Middle frontal gyrus (tissue), 1 donor: ENCODE measurements around the gene NT5DC2.
"Not testable (repeated sequence)": the region's sequence is repeated elsewhere in the genome, so short reads cannot be mapped to it uniquely, and the experiment has no call there.

ENCODE experiments used
- DNase-seq: peaks from one replicate; pipeline ENCODE4 v3.0.0-alpha.2; 2015; ENCODE audit warnings: low spot score; ENCODE audit errors: extremely low spot score

Gene NT5DC2

DNA sequence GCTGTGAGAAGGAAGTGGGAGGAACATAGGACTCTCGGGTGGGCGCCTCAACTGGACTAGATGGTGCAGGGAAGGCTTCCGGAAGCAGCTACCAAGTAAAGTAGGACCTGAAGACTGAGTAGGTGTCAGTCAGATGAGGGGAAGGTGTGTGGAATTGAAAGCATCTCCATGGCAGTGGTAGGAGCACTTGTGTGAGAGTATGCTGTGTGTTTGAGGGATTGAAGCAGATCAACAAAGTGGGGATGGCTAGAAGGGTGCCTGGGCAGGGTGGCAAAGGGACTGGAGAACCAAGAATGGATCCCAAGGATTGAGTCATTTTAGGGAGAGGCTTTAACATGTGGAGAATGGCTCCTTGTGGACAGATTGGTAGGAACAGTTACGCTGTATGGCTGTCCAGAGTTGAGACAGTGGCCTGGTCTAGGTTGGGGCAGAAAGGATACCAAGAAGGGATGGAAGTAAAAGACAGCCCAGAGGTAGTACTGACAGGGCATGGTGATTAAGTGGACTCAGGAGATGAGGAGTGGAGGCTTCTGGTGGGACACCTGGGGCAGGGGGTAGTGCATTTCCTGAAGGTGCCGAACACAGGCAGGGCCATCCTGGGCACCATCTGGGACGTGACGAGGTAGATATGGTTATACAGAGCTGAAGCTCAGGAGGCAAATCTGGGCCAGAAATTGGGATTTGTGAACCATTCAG lies 4.2 kb upstream of the NT5DC2 start:
- no peak for DNase-seq

- no peak for DNase-seq
These were observed 3.5 kb upstream of the NT5DC2 start for GRCh38 chr3:52537165-52537620.

GRCh38 chr3:52536369-52537164 lies 2.9 kb upstream of the NT5DC2 start, which contains the start of gene UQCC5:
UQCC5 (plus strand) TSS chr3:52536605; CDS start chr3:52536756, 151 bp downstream.
- peak; percentile 96 for DNase-seq

DNA sequence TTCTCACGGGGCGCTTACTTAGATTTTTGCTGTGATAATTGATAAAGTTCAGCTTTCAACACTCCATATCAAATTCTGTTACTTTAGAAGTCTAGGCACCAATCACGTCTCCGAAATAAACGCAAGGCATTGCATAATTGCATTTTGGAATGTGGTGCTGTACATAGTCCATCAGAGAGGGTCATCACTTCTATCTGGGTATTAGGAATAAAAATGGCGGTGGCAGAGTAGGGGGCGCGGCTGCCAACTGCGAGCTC lies 2.4 kb upstream of the NT5DC2 start:
- DNase-seq: no peak

DNA sequence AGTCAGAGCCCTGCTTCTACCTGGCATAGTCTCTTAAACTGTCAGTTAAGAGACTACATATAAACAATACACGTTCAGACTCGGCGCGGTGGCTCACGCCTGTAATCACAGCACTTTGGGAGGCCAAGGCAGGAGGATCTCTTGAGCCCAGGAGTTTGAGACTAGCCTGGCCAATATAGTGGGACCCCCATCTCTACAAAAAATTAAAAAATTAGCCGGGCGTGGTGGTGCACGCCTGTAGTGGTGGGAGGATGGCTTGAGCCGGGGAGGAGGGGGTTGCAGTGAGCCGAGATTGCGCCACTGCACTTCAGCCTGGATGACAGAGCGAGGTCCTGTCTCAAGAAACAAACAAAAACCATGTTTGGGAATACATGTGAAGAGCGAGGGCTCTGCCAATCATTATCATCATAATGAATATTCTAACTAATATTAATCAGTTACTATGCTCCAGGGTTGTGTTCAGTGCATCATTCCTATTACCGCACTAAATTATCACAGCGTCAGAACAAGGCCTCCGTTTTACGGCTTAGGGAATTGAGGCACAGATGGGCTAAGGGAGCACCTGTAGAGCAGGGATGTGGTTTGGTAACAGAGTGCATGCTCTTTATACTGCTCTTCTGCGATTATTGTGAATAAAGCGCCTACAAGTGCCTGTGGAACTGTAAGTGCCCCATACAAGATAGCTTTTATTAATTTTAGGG lies 1.9 kb upstream of the NT5DC2 start:
- no peak for DNase-seq

DNA sequence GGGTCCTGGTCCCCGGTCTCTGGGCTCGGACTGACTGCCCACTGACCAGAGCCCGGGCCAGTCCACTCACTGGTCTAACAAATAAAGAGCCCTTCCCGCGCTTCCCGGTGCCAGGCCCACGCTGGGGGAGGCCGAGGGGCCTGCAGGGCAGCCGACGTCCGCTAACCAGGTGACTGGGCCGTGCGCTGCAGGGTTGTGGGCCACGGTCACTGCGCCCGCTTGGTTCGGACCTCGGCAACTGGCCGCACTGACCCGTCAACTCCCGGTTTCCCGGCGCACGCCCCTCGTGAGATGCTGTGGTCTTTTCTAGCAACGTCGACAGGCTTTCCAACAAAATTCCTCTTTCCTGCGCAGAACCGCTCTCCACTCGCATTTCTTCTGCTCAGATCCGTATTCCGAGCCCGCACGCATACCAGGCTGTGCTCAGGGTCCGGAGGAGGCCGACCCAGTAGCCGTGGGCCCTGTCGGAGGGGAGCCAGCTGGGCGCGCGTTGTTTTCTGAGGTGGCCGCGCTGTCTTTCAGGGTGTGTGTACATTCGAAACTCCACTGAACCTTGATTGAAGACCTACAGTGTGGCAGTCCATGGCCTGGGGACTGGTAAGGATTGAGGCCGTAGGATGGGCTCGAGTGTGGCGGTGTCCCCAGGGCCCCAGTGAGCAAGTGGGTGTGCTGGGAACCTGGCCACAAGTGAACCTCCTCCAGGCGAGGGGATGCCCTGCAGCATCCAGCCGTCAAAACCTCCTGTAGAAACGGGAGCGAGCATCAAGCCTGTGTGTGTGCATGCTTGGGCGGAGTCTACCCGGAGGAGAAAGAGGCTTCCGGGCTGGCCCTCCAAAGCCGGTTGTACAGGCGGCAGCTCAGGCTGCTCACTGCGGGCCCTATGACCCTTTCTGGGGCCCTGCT lies 875 bp upstream of the NT5DC2 start:
- DNase-seq: no peak

DNA sequence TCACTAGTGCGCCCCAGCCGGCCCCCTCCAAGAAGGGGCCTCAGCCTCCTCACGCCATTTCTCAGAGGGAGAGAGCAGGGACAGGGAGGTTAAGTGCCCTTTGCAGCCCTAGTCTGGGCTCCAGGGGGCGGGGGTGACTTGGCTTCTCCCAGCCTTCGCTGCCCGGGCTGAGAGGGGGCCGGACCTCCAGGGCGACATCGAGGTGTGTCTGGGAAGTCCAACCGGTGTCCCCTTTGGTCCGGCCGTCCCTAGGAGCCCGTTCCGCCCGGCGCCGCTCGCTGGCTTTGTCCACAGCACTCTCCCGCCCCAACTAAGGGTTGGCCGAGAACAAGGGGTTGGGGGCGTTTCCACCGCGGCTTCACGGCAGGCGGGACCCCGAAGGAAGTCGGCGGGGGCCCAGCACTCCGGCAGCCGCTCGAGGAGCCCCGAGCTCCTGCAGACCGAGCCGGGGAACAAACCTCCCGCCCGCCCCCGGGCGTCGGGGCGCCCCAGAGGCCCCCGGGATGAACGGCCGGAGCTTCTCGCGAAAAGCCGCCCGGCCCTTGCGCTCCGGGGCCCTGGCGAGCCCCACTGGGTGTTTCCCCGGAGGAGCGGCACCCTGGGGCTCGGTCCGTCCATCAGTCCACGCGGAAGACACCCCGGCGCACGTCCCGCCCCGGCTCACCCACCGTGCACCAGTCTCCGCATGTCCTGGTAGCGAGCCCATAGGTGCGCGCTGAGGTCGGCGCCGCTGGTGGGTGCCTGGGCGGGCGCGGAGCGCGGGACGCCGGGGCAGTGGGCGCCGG lies 627 bp downstream of the NT5DC2 start:
- no peak for DNase-seq

GRCh38 chr3:52532517-52532837 lies 1.2 kb downstream of the NT5DC2 start:
- no peak for DNase-seq

- DNase-seq: no peak
These were observed 1.7 kb downstream of the NT5DC2 start for GRCh38 chr3:52531860-52532516.

GRCh38 chr3:52530918-52531826 lies 2.5 kb downstream of the NT5DC2 start:
- no peak for DNase-seq

GRCh38 chr3:52529376-52530333 lies 4.0 kb downstream of the NT5DC2 start:
- DNase-seq: no peak

GRCh38 chr3:52528586-52529375 lies 4.9 kb downstream of the NT5DC2 start:
- DNase-seq: no peak

DNA sequence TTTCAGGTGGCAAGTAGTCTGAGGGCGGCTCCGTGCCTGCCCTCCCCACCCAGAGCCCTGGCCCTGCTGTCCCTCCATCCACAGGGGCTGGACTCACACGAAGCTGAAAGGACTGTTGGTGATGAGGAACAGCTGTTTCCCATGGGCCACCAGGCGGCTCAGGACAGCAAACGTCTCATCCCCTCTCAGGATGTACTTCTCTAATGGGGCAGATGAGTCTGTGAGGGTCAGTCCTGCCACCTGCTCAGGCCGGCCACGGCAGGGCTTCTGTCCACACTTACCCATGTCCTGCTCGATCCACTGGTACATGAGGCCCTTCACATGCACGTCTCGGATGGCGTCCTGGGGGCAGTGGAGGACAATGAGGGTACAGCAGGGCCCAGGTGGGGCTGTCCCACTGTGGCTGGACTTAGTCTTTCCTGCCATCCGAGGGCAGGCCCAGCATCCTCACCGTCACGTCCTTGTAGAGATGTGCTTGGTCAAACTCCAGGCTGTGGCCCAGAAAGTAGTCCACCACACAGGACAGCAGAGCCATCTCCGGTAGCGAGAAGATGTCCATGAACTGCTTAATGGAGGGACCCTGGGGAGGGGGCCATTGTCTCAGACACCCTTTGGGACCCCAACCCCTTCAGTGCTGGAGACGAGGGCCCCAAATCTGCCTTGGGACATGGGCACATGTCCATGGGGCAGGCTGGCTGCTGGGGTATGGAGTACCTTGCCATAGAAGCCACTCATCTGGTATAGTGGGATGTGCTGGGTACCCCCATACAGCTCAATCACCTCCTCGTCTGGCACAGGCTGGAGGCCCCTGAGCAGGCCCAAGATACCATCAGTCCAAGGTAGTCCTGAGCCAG lies 5.7 kb downstream of the NT5DC2 start:
- DNase-seq: no peak

- DNase-seq: no peak
These were observed 6.5 kb downstream of the NT5DC2 start for GRCh38 chr3:52527039-52527731.

GRCh38 chr3:52526671-52527038 lies 7.0 kb downstream of the NT5DC2 start:
- DNase-seq: not testable (repeated sequence)
